GM10266 (cell line): Measurements from ENCODE around the gene HESX1.

Experiments
- DNase-seq: peaks from one replicate; pipeline ENCODE4 v3.0.0; 2012; ENCODE audit errors: extremely low spot score
- TF ChIP-seq, protein P1 (sequence below): IDR thresholded peaks from 2 replicates; pipeline ENCODE4 v1.5.1; 2012; ENCODE audit warnings: mild to moderate bottlenecking, low read depth; ENCODE audit not compliant: control insufficient read depth, insufficient read depth; ENCODE audit errors: missing control alignments

The HESX1 gene

DNA sequence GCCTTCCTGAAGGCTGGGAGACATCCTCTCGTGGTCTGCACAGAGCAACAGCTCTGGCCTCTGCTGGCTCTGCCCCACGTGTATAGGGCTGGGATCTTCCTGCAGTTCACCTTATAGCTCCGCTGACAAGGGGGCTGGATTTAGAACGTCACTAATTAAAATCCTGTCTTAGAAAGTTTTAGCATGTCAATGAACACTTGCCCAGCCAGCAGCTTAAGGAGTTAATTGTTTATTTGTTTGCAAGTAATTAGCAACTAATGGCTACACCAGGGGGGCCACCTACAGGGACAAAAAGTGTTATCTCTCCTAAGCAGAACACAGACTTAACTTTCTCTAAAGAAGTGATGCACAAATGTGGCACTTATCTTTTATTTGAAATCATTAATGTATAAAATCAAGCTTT, at the start of gene HESX1:
Gene HESX1 (minus strand): TSS at position 84 of the 403 bp plus-strand sequence. CDS start 60 bp downstream, at position 24.
- DNase-seq = no peak
- TF ChIP-seq, protein P1, sequence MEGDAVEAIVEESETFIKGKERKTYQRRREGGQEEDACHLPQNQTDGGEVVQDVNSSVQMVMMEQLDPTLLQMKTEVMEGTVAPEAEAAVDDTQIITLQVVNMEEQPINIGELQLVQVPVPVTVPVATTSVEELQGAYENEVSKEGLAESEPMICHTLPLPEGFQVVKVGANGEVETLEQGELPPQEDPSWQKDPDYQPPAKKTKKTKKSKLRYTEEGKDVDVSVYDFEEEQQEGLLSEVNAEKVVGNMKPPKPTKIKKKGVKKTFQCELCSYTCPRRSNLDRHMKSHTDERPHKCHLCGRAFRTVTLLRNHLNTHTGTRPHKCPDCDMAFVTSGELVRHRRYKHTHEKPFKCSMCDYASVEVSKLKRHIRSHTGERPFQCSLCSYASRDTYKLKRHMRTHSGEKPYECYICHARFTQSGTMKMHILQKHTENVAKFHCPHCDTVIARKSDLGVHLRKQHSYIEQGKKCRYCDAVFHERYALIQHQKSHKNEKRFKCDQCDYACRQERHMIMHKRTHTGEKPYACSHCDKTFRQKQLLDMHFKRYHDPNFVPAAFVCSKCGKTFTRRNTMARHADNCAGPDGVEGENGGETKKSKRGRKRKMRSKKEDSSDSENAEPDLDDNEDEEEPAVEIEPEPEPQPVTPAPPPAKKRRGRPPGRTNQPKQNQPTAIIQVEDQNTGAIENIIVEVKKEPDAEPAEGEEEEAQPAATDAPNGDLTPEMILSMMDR = no peak

DNA sequence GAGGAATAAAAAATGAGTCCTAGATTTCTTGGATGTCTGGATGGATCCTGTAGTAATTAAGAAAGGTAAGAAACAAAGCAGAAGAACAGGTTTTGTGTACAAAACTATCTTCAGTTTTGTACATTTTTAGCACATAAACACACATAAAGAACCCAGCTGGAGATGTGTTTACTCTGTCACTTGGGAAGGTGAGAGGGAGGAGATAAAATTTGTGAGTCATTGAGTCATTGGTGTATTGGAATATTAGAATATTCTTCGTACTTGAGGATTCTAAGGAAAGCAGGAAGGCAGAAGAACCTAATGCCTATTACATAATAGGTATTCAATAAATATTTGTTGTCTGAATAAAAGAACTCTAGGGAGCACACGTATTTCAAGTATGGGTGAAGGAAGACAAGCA, 45.2 kb upstream of the HESX1 start:
- TF ChIP-seq, protein P1 = no peak
- DNase-seq = no peak

DNA sequence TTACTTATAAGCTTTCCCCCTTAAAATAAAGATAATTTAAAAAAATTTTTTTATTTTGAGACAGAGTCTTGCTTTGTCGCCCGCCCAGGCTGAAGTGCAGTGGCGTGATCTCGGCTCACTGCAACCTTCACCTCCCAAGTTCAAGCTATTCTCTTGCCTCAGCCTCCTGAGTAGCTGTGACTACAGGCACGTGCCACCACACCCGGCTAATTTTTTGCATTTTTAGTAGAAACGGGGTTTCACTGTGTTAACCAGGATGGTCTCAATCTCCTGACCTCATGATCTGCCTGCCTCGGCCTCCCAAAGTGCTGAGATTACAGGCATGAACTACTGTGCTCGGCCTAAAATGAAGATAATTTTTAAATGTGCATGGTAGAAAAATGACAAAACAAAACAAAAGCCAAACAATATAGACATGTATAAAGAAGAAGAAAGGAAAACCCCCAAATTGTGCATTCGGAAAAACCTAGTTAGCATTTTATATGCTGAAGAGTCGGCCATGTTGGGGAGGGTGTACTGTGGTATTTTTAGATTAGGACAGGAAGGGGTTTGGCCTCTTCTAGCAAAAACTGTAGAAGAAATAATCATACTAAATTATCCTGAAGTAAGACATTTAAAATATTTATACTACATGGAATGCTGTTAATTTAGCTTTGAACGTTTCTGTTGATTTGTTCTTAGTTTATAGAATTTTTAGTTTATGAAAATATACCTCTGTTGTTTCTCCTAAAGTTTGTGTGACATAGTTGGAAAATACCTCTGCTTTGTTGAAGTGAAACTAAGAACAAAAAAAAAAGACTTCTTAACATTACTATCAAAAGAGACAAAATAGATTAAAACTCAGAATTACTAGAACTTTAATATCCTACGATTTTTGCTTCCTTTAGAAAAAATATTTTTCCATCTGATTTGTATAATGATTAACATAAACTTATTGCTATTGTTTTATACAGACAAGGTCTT, 35.1 kb upstream of the HESX1 start:
- TF ChIP-seq, protein P1 = no peak
- peak; percentile 44 for DNase-seq

DNA sequence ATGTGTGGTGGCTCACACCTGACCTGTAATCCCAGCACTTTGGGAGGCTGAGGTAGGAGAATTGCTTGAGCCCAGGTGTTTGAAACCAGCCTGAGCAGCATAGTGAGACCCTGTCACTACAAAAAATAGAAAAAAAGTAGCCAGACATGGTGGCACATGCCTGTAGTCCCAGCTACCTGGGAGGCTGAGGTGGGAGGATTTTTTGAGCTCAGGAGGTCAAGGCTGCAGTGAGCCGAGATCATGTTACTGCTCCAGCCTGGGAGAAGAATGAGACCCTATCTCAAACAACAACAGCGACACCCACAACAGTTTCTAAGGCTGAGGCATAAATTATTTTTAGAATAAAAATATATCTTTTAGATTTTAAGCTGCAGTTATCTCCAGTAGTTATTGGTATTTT, 34.0 kb upstream of the HESX1 start:
- TF ChIP-seq, protein P1 = no peak
- no peak for DNase-seq

DNA sequence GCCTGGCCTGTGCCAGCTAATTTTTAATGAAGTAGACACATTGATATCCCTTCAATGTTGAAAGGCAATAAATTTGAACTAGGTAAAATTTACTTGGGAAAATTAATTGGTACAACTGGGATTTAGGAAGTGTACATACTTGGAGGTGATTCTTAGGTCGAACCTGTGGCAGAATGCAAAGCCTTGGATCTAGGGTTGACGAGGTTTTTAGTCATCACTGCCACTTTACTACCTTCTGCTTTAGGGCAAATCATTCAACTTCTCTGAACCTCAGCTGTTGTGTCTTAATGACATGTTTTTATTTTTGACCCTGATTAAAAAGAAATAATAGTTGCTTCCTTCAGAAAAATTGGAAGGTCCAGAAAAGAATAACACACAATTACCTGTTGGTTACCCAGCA, 30.2 kb upstream of the HESX1 start:
- no peak for DNase-seq
- TF ChIP-seq, protein P1 = no peak

DNA sequence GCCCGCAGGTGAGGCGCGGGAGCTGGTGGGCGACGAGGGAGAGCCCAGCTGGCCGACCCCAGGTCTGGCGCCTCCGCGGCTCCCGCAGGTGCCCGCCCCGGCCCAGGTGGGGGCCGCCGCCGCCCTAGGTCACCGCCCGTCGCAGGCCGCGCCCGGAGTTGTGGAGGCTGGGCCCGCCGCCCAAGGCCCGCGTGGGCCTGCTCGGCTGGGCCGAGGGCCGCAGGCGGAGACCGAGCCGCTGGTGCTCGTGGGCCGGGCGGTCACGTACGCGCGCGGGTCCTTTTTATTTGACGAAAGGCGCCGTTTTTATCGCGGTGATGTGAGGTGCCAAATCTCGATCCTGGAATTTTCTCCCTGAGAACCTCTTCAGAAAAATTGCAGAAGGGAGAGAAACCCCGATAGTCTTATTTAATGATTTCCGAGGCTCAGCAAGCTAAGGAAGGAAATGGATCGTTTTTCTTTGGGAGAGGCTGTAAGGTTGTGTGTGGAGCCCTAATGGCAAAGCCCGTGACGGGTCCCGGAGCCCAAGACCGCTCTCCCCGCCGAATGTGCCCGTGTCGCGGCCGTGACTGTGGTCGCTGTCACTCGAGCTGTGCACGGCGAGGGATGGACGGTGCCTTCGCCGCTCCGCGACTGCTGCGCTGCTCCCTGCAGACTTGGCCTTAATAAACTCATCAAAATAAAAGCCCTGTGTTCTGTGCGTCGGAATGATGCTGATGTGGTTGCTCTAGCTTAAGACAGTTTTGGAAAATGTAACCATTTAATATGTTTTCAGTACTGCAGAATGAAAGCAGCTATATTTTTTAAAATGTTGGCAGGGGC, 28.4 kb upstream of the HESX1 start:
- peak; percentile 45 for DNase-seq

More for the DNA sequence above, 28.4 kb upstream of the HESX1 start:
- TF ChIP-seq, protein P1 = no peak
